Heart right ventricle (tissue), 16 donors: Measurements from ENCODE around the gene NRAS. TPM values are rescaled to one million over a fixed set of nuclear protein-coding genes. Genes with fewer than 3 reads are reported as not detected.

Experiments used
- ATAC-seq, 8 donors: fragments of 200-7000 bp; cut with Tn5 transposase; one replicate each; pipeline ENCODE4 v1.9.1; 2020; ENCODE audit warnings: mild to moderate bottlenecking in 8 of 8, moderate library complexity in 8 of 8, moderate number of reproducible peaks in 1 of 8
- DNase-seq, 2 donors: peaks; one replicate each; pipeline ENCODE4 v3.0.0-alpha.2; 2020
- H3K27ac ChIP-seq, 10 donors: fragments of 200-600 bp; sonication (generic) in 2 of 10; one replicate each; pipeline versions ENCODE4 v1.5.0 to v1.8.0; 2020 to 2022; ENCODE audit warnings: mild to moderate bottlenecking in 3 of 10
- H3K27me3 ChIP-seq, 7 donors: fragments of 200-600 bp; one replicate each; pipeline ENCODE4 v1.8.0; 2021 to 2022; ENCODE audit warnings: mild to moderate bottlenecking in 2 of 7
- H3K36me3 ChIP-seq, 9 donors: fragments of 200-600 bp; sonication (generic) in 1 of 9; one replicate each; pipeline versions ENCODE4 v1.5.0 to v1.8.0; 2020 to 2022; ENCODE audit warnings: mild to moderate bottlenecking in 2 of 9
- H3K4me1 ChIP-seq, 9 donors: fragments of 200-600 bp; sonication (generic) in 1 of 9; one replicate each; pipeline versions ENCODE4 v1.5.0 to v1.8.0; 2020 to 2022; ENCODE audit warnings: mild to moderate bottlenecking in 4 of 9
- H3K4me3 ChIP-seq, 10 donors: fragments of 200-600 bp; sonication (generic) in 2 of 10; one replicate each; pipeline versions ENCODE4 v1.5.0 to v1.8.0; 2020 to 2022; ENCODE audit warnings: mild to moderate bottlenecking in 7 of 10, moderate library complexity in 2 of 10
- H3K9me3 ChIP-seq, 11 donors: fragments of 200-600 bp in 10 of 11; sonication (generic) in 2 of 11; one replicate each; pipeline versions ENCODE4 v1.5.0 to v1.8.0; 2013 to 2022; ENCODE audit warnings: mild to moderate bottlenecking in 2 of 11, control low read depth in 1 of 11, moderate library complexity in 1 of 11
- WGBS, 2 donors: extraction: QIAGEN DNeasy Blood & Tissue Kit; methylation state at CpG; one replicate each; pipeline ENCODE4 v1.1.7; 2013; ENCODE audit warnings: inconsistent platforms in 1 of 2; 5-methylcytosine and 5-hydroxymethylcytosine counted together
- intact Hi-C, 10 donors: fragments of 100-400 bp; cut with DNase I; formaldehyde crosslinking; loops; one replicate each; pipeline versions ENCODE4 v1.11.1 to v1.14.2; 2022
- polyA plus RNA-seq, 2 donors: library from polyadenylated mRNA; stranded (reverse); fragments of 200-250 nt; gene quantifications; one replicate each; pipeline ENCODE4 v1.2.3, GENCODE V29; 2013
- total RNA-seq, 10 donors: library from RNA; stranded (reverse); fragmentation: NEBNext Ultra II Directional in 3 of 10; extraction: Animal tissue kit (Norgen Biotek cat#: 25700) in 3 of 10; gene quantifications; one replicate each; pipeline versions ENCODE4 v1.2.1 to v1.2.4, GENCODE V29; 2021 to 2023
- TF ChIP-seq, protein P1 (sequence below), 9 donors: fragments of 200-600 bp; sonication (generic) in 2 of 9; IDR thresholded peaks; one replicate each; pipeline versions ENCODE4 v1.5.0 to v1.8.0; 2021 to 2022; ENCODE audit warnings: antibody characterized with exemption in 9 of 9, mild to moderate bottlenecking in 5 of 9, moderate library complexity in 1 of 9
- donor health status: Arrhythmogenic right ventricular cardiomyopathy.
- donor health status: ischemic (EF 13 %, LVEDD 7.1; RV severe dilation, severe dysfunction).
- donor health status: healthy with polysubstance abuse.
- donor health status: DM: no; HTN: yes; CAD: no.
- donor health status: DM: no; HTN: no; CAD: no.
- donor health status: ischemic (EF 25% LVEDD 6.9; RV normal size, moderate dysfunction).
- donor health status: ischemic (EF 25% LVEDD 5.7; RV mildly dilated, moderate dysfunction).
- donor health status: healthy.
- donor health status: DM: yes; HTN: yes; CAD: no.
- donor health status: Ischemic cardiomyopathy.
- donor health status: ischemic (EF 35%, LVEDD 5.7; RV mildly dilated, moderate dysfunction).
- donor health status: nonischemic (EF 11% LVEDD 7.7; RV severe dilation, severe dysfunction).
- donor health status: DM: yes; HTN: yes; CAD: no.
- donor health status: PGD.
- donor health status: ischemic (EF 29% LVEDD 5.4; RV normal size, mild dysfunction).
- donor health status: nonischemic (EF 23%, LVEDD 6.1; RV moderate dilation, normal function).

Gene NRAS
- total and polyA plus RNA-seq, 12 donors, result 6.2 to 17.2 (median 8.6) TPM

DNA sequence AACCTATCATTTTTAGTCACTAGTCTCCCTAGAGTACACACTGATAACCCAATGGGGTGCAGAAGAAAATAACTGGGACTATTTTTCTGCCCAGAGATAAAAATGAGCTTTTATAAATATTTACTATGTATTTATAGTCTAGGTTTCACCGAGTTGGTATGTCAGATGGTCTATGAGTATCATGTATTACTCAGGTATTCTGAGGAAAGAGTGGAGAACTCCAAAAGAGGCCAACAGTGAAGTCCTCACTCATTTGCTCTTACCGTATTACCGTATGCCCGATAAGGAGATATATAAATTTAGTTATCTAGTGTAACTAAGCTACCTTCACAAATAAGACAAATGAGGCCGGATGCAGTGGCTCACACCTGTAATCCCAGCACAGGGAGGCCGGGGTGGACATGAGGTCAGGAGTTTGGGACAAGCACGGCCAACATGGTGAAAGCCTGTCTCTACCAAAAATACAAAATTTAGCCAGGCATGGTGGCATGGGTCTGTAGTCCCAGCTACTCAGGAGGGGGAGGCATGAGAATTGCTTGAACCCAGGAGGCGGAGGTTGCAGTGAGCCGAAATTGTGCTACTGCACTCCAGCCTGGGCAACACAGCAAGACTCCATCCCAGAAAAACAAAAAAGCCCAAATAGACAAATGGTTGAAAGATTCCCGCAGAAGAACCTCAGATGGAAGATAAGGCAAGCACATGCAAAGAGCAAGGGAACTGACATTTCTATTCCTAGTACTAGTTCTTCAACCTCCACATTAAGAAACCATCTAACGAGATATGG lies 25.6 kb upstream of the NRAS start:
- TF ChIP-seq, protein P1, sequence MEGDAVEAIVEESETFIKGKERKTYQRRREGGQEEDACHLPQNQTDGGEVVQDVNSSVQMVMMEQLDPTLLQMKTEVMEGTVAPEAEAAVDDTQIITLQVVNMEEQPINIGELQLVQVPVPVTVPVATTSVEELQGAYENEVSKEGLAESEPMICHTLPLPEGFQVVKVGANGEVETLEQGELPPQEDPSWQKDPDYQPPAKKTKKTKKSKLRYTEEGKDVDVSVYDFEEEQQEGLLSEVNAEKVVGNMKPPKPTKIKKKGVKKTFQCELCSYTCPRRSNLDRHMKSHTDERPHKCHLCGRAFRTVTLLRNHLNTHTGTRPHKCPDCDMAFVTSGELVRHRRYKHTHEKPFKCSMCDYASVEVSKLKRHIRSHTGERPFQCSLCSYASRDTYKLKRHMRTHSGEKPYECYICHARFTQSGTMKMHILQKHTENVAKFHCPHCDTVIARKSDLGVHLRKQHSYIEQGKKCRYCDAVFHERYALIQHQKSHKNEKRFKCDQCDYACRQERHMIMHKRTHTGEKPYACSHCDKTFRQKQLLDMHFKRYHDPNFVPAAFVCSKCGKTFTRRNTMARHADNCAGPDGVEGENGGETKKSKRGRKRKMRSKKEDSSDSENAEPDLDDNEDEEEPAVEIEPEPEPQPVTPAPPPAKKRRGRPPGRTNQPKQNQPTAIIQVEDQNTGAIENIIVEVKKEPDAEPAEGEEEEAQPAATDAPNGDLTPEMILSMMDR (IDR thresholded peaks at IDR 0.05), result no peak

DNA sequence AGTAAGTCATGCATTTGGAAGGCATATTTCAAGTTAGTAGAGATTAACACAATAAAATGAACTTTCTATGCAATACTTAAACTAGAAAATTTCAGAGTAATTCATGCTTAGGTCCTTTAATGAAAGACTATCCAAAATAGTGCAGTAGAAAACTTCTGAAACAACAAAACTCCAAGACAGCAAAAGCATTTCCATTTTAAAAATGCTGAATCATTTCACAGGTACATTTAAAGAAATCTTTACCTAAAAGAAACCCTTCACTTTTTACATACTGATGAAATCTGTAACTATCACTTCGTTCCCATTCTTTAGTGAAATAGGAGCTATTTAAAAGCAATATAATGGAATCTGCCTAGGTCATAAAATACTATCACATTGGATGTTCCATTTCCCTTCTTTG lies 23.8 kb upstream of the NRAS start:
- 96 to 99% methylated on average over 1 of the region's 1 CpG for WGBS, 2 donors
- Histone ChIP-seq H3K4me1 (peaks cover 0 to 52% (median 29%) of the 10 kb centered on the region in 9 donors), H3K27me3 (no peaks in the 10 kb centered on the region), H3K9me3 (no peaks in the 10 kb centered on the region), H3K36me3 (peaks cover 0 to 96% (median 34%) of the 10 kb centered on the region in 9 donors), H3K4me3 (no peak overlapping the region), H3K27ac (no peak overlapping the region)
- TF ChIP-seq, protein P1 (IDR thresholded peaks at IDR 0.05), result no peak
- intact Hi-C loops, result no loop called here
- ATAC-seq, result no peak
- no peak for DNase-seq

More for the DNA sequence above, 25.6 kb upstream of the NRAS start:
- Histone ChIP-seq H3K36me3 (peaks cover 0 to 96% (median 16%) of the 10 kb centered on the region in 9 donors), H3K27me3 (no peaks in the 10 kb centered on the region), H3K4me3 (no peak overlapping the region), H3K9me3 (no peaks in the 10 kb centered on the region), H3K4me1 (peaks cover 4 to 70% (median 46%) of the 10 kb centered on the region in 9 donors), H3K27ac (no peak overlapping the region)
- 89 to 92% methylated on average over 11 of the region's 11 CpGs for WGBS, 2 donors
- peak in 1 of 8 donors; percentile 34 for ATAC-seq
- intact Hi-C loops, result no loop called here
- no peak for DNase-seq

DNA sequence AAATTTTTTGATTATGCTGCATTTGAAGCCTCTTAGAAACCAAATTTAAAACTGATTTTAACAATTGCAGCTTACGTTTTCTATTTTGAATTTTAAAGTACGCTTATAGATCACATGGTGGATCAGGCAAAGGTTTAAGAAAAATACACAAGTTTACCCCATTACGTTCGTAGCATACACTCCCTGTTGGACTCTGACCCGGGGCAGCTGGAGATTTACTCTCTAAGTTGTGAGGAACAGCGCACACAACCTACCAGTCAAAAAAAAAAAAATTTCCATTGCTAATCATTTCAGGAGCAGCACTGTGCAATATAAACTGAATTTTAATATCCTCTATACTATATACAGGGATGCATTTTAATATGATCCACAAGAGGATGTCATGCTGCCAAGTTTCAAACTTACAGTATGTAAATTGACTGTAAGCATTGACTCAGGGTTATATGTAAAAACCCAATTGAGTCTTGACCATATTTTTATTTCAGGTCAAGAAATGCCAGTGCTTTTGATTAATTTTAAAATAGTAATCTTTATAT lies 20.8 kb upstream of the NRAS start:
- no peaks in the 10 kb centered on the region for H3K27me3 ChIP-seq
- TF ChIP-seq, protein P1 (IDR thresholded peaks at IDR 0.05), result no peak
- H3K27ac ChIP-seq, result no peak overlapping the region
- H3K9me3 ChIP-seq, result no peaks in the 10 kb centered on the region
- ATAC-seq, result no peak
- 96 to 97% methylated on average over 6 of the region's 6 CpGs for WGBS, 2 donors
- no peak overlapping the region for H3K4me3 ChIP-seq
- DNase-seq, result no peak
- peaks cover 0 to 100% (median 57%) of the 10 kb centered on the region in 9 donors for H3K36me3 ChIP-seq
- intact Hi-C loops, result no loop called here
- peaks cover 0 to 24% (median 5%) of the 10 kb centered on the region in 9 donors for H3K4me1 ChIP-seq

DNA sequence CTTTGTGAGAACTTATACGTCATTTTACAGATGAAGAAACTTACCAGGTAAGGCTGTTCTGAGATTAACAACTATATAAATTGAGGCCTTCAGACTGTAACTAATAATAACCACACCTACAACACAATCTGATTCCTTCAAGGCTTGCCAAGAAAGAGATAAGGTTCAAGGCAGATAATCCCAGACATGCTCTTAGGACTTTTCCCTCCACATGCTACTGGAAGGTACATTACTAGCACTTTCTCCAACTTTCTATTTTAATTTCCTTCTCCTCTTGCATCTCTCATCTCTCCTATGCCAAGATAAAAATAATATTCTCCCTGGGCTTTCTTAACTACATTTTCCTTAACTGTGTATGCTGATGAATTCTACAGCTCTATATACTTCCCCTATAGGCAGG lies 18.9 kb upstream of the NRAS start:
- Histone ChIP-seq H3K9me3 (no peaks in the 10 kb centered on the region), H3K27me3 (no peaks in the 10 kb centered on the region), H3K27ac (no peak overlapping the region), H3K36me3 (peaks cover 0 to 100% (median 73%) of the 10 kb centered on the region in 9 donors), H3K4me1 (peaks cover 0 to 8% (median under 1%) of the 10 kb centered on the region in 9 donors), H3K4me3 (no peak overlapping the region)
- TF ChIP-seq, protein P1 (IDR thresholded peaks at IDR 0.05), result no peak
- DNase-seq, result no peak
- no peak for ATAC-seq
- WGBS, 2 donors, result 86 to 94% methylated on average over 1 of the region's 1 CpG
- intact Hi-C loops, result no loop called here
